Fibroblast of lung (primary cell): Measurements from ENCODE around the gene SLCO2B1. TPM values are rescaled to one million over a fixed set of nuclear protein-coding genes. Genes with fewer than 3 reads are reported as not detected.

Experiments used
- DNase-seq, 2 donors: peaks; one replicate each; pipeline versions ENCODE4 v3.0.0 to v3.0.0-alpha.2; 2010; ENCODE audit warnings: low read depth in 2 of 2
- H2AFZ ChIP-seq: 2 replicates; pipeline ENCODE4 v1.5.1; 2012; ENCODE audit warnings: low read length, control low read depth, inconsistent platforms
- H3K27ac ChIP-seq: 2 replicates; pipeline ENCODE4 v1.5.1; 2011; ENCODE audit warnings: low read length, control low read depth; ENCODE audit not compliant: insufficient read depth
- H3K27me3 ChIP-seq: 2 replicates; pipeline ENCODE4 v1.5.1; 2011; ENCODE audit warnings: mild to moderate bottlenecking, low read length; ENCODE audit not compliant: control insufficient read depth, insufficient read depth
- H3K36me3 ChIP-seq: 2 replicates; pipeline ENCODE4 v1.5.1; 2011; ENCODE audit warnings: low read length; ENCODE audit not compliant: control insufficient read depth, insufficient read depth
- H3K4me1 ChIP-seq: 2 replicates; pipeline ENCODE4 v1.5.1; 2011; ENCODE audit warnings: low read length; ENCODE audit not compliant: control insufficient read depth, insufficient read depth; ENCODE audit errors: extremely low read depth
- H3K4me2 ChIP-seq: 2 replicates; pipeline ENCODE4 v1.5.1; 2011; ENCODE audit warnings: low read length, control low read depth; ENCODE audit not compliant: insufficient read depth; ENCODE audit errors: extremely low read depth
- H3K4me3 ChIP-seq, 4 experiments: fragments of 200-600 bp in 1 of 4; sonication (generic) in 1 of 4; replicated peaks in 1 of 4; 2 replicates each; pipeline ENCODE4 v1.5.1; 2011 to 2016; ENCODE audit warnings: low read length in 4 of 4, low read depth in 3 of 4, mild to moderate bottlenecking in 3 of 4, control low read depth in 2 of 4, inconsistent platforms in 1 of 4, mixed read lengths in 1 of 4; ENCODE audit not compliant: insufficient read depth in 1 of 4; ENCODE audit errors: control extremely low read depth in 1 of 4
- H3K79me2 ChIP-seq: 2 replicates; pipeline ENCODE4 v1.5.1; 2012; ENCODE audit warnings: mild to moderate bottlenecking, low read length, inconsistent platforms; ENCODE audit not compliant: control insufficient read depth, insufficient read depth
- H3K9ac ChIP-seq: 2 replicates; pipeline ENCODE4 v1.5.1; 2011; ENCODE audit warnings: mild to moderate bottlenecking, low read length, control low read depth; ENCODE audit not compliant: insufficient read depth
- H3K9me3 ChIP-seq: 2 replicates; pipeline ENCODE4 v1.5.1; 2012; ENCODE audit warnings: low read depth, low read length; ENCODE audit not compliant: control insufficient read depth, insufficient read depth
- H4K20me1 ChIP-seq: 2 replicates; pipeline ENCODE4 v1.5.1; 2011; ENCODE audit warnings: low read length; ENCODE audit not compliant: control insufficient read depth, insufficient read depth; ENCODE audit errors: extremely low read depth
- EZH2 ChIP-seq: IDR thresholded peaks from 2 replicates; pipeline ENCODE4 v1.5.1; 2012; ENCODE audit warnings: low read length, control low read depth, mild to moderate bottlenecking; ENCODE audit errors: missing control alignments
- polyA plus RNA-seq, 2 donors: library from polyadenylated mRNA; depleted of rRNA in 1 of 2; stranded (reverse) in 1 of 2; unstranded in 1 of 2; fragments of >200 nt; gene quantifications; 2 replicates each; pipeline ENCODE4 v1.2.1, GENCODE V29; 2011 to 2012; ENCODE audit warnings: missing spikeins in 1 of 2
- total RNA-seq: library from RNA; depleted of rRNA; stranded (reverse); fragments of >200 nt; gene quantifications from 2 replicates; pipeline ENCODE4 v1.2.1, GENCODE V29; 2014
- TF ChIP-seq, protein P1 (sequence below), 2 donors: IDR thresholded peaks in 1 of 2; conservative IDR thresholded peaks in 1 of 2; 1 replicate in 1 of 2; 2 replicates in 1 of 2; pipeline ENCODE4 v1.5.1; 2011 to 2012; ENCODE audit warnings: low read length in 2 of 2, control low read depth in 1 of 2, inconsistent platforms in 1 of 2, low read depth in 1 of 2, mild to moderate bottlenecking in 1 of 2

SLCO2B1 gene
- total and polyA plus RNA-seq, 2 donors (not counting 1 experiment from before 2014, with no cell fraction given): not detected

DNA sequence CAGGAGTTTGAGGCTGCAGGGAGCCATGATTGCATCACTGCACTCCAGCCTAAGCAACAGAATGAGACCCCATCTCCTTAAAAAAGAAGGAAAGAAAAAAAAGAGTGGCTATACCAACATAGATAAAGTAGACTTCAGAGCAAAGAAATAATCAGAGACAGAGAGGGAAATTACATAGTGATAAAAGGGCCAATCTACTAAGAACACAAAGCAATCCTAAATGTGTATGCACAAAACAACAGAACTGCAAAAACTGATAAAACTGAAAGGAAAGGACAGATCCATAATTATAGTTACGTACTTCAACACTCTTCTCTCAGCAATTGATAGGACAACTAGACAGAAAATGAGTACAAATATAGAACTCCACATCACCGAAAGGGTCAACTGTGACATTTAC lies 36.4 kb upstream of the SLCO2B1 start:
- no peaks in the 10 kb centered on the region for H3K9me3 ChIP-seq
- no peaks in the 10 kb centered on the region for H3K4me1 ChIP-seq
- H3K27me3 ChIP-seq: no peaks in the 10 kb centered on the region
- no peak overlapping the region for H3K4me2 ChIP-seq
- DNase-seq: no peak
- no peaks in the 10 kb centered on the region for H3K36me3 ChIP-seq
- H3K4me3 ChIP-seq: no peak overlapping the region
- H3K9ac ChIP-seq: no peak overlapping the region
- no peaks in the 10 kb centered on the region for H3K79me2 ChIP-seq
- TF ChIP-seq EZH2: no peak
- TF ChIP-seq, protein P1, sequence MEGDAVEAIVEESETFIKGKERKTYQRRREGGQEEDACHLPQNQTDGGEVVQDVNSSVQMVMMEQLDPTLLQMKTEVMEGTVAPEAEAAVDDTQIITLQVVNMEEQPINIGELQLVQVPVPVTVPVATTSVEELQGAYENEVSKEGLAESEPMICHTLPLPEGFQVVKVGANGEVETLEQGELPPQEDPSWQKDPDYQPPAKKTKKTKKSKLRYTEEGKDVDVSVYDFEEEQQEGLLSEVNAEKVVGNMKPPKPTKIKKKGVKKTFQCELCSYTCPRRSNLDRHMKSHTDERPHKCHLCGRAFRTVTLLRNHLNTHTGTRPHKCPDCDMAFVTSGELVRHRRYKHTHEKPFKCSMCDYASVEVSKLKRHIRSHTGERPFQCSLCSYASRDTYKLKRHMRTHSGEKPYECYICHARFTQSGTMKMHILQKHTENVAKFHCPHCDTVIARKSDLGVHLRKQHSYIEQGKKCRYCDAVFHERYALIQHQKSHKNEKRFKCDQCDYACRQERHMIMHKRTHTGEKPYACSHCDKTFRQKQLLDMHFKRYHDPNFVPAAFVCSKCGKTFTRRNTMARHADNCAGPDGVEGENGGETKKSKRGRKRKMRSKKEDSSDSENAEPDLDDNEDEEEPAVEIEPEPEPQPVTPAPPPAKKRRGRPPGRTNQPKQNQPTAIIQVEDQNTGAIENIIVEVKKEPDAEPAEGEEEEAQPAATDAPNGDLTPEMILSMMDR (conservative IDR thresholded peaks at IDR 0.05 in 1 of 2, IDR thresholded peaks at IDR 0.05 in 1 of 2; ENCODE audit: low read depth in 1 of 2, low read length in 2 of 2): no peak
- no peak overlapping the region for H3K27ac ChIP-seq
- H2AFZ ChIP-seq: no peak overlapping the region
- H4K20me1 ChIP-seq: no peaks in the 10 kb centered on the region

GRCh38 chr11:75118577-75118976 lies 32.3 kb upstream of the SLCO2B1 start:
- H3K27me3 ChIP-seq: no peaks in the 10 kb centered on the region
- H3K36me3 ChIP-seq: no peaks in the 10 kb centered on the region
- no peak for TF ChIP-seq EZH2
- TF ChIP-seq, protein P1 (conservative IDR thresholded peaks at IDR 0.05 in 1 of 2, IDR thresholded peaks at IDR 0.05 in 1 of 2; ENCODE audit: low read depth in 1 of 2, low read length in 2 of 2): no peak
- H3K9ac ChIP-seq: no peak overlapping the region
- DNase-seq: no peak
- no peaks in the 10 kb centered on the region for H3K9me3 ChIP-seq
- no peaks in the 10 kb centered on the region for H3K4me1 ChIP-seq
- H3K79me2 ChIP-seq: no peaks in the 10 kb centered on the region
- H4K20me1 ChIP-seq: no peaks in the 10 kb centered on the region
- no peak overlapping the region for H2AFZ ChIP-seq
- no peak overlapping the region for H3K4me2 ChIP-seq
- no peak overlapping the region for H3K27ac ChIP-seq
- no peak overlapping the region for H3K4me3 ChIP-seq

- Histone ChIP-seq H3K4me1 (no peaks in the 10 kb centered on the region), H2AFZ (no peak overlapping the region), H3K4me3 (no peak overlapping the region), H3K9ac (no peak overlapping the region), H3K27me3 (peaks cover 2% of the 10 kb centered on the region), H3K4me2 (no peak overlapping the region), H3K79me2 (no peaks in the 10 kb centered on the region), H3K36me3 (no peaks in the 10 kb centered on the region), H3K27ac (no peak overlapping the region), H4K20me1 (no peaks in the 10 kb centered on the region), H3K9me3 (no peaks in the 10 kb centered on the region)
- TF ChIP-seq, protein P1 (conservative IDR thresholded peaks at IDR 0.05 in 1 of 2, IDR thresholded peaks at IDR 0.05 in 1 of 2; ENCODE audit: low read depth in 1 of 2, low read length in 2 of 2): no peak
- no peak for TF ChIP-seq EZH2
- no peak for DNase-seq
Measured at GRCh38 chr11:75126564-75126963, 24.3 kb upstream of the SLCO2B1 start.
